ENCODE measurements around the gene PTPN18. TPM values are rescaled to one million over a fixed set of nuclear protein-coding genes. Genes with fewer than 3 reads are reported as not detected.
A peak's percentile ranks its signal among the peaks of the same experiment; 100 is the strongest.
"Not testable (repeated sequence)": the region's sequence is repeated elsewhere in the genome, so short reads cannot be mapped to it uniquely, and the experiment has no call there.

Gene PTPN18
- total RNA-seq, 1 donor from 2014 or later, result 72.9 TPM

GRCh38 chr2:130333253-130333652, 22.6 kb upstream of the PTPN18 start:
- H3K27ac Mint-ChIP-seq; H3K4me3 Mint-ChIP-seq (ENCODE audit: low read depth); DNase-seq (ENCODE audit: low spot score); H3K9me3 Mint-ChIP-seq; H3K4me1 Mint-ChIP-seq (ENCODE audit: low read depth); H3K36me3 Mint-ChIP-seq (ENCODE audit: low read depth): not testable (repeated sequence)
- intact Hi-C loops (cut with micrococcal nuclease), result loop anchor here (10.0 kb wide), 1 partner anchor 178 kb away; no protein-coding TSS in a partner anchor
- peaks cover 34% of the 10 kb centered on the region for H3K27me3 Mint-ChIP-seq (ENCODE audit: low read depth)

GRCh38 chr2:130334026-130334425, 21.8 kb upstream of the PTPN18 start:
- H3K4me3 Mint-ChIP-seq (ENCODE audit: low read depth), result no peak overlapping the region
- H3K9me3 Mint-ChIP-seq, result no peaks in the 10 kb centered on the region

GRCh38 chr2:130335226-130335625, 20.6 kb upstream of the PTPN18 start:
- H3K4me1 Mint-ChIP-seq (ENCODE audit: low read depth), result peaks cover 5% of the 10 kb centered on the region
- H3K27me3 Mint-ChIP-seq (ENCODE audit: low read depth), result peaks cover 21% of the 10 kb centered on the region
- peaks cover 17% of the 10 kb centered on the region for H3K36me3 Mint-ChIP-seq (ENCODE audit: low read depth)
- no peak overlapping the region for H3K27ac Mint-ChIP-seq
- no peak for DNase-seq (ENCODE audit: low spot score)
- no peak overlapping the region for H3K4me3 Mint-ChIP-seq (ENCODE audit: low read depth)
- intact Hi-C loops (cut with micrococcal nuclease), result loop anchor here (10.0 kb wide), 1 partner anchor 180 kb away; no protein-coding TSS in a partner anchor
- no peaks in the 10 kb centered on the region for H3K9me3 Mint-ChIP-seq

More at GRCh38 chr2:130334026-130334425, 21.8 kb upstream of the PTPN18 start:
- peaks cover 26% of the 10 kb centered on the region for H3K27me3 Mint-ChIP-seq (ENCODE audit: low read depth)
- H3K27ac Mint-ChIP-seq, result no peak overlapping the region
- peaks cover 5% of the 10 kb centered on the region for H3K4me1 Mint-ChIP-seq (ENCODE audit: low read depth)
- intact Hi-C loops (cut with micrococcal nuclease), result loop anchor here (10.0 kb wide), 1 partner anchor 179 kb away; no protein-coding TSS in a partner anchor
- no peak for DNase-seq (ENCODE audit: low spot score)
- H3K36me3 Mint-ChIP-seq (ENCODE audit: low read depth), result peaks cover 7% of the 10 kb centered on the region

GRCh38 chr2:130336150-130336876, 19.5 kb upstream of the PTPN18 start:
- H3K4me1 Mint-ChIP-seq (ENCODE audit: low read depth), result peaks cover 9% of the 10 kb centered on the region
- H3K27ac Mint-ChIP-seq, result no peak overlapping the region
- no peak overlapping the region for H3K4me3 Mint-ChIP-seq (ENCODE audit: low read depth)
- intact Hi-C loops (cut with micrococcal nuclease), result loop anchor here (10.0 kb wide), 1 partner anchor 182 kb away; no protein-coding TSS in a partner anchor
- H3K36me3 Mint-ChIP-seq (ENCODE audit: low read depth), result peaks cover 24% of the 10 kb centered on the region
- no peak for DNase-seq (ENCODE audit: low spot score)
- H3K27me3 Mint-ChIP-seq (ENCODE audit: low read depth), result peaks cover 13% of the 10 kb centered on the region
- no peaks in the 10 kb centered on the region for H3K9me3 Mint-ChIP-seq

- Mint-ChIP-seq H3K27ac (no peak overlapping the region), H3K36me3 (ENCODE audit: low read depth) (peaks cover 24% of the 10 kb centered on the region)
- intact Hi-C loops (cut with micrococcal nuclease), result loop anchor here (10.0 kb wide), 1 partner anchor 182 kb away; no protein-coding TSS in a partner anchor
These were observed 18.8 kb upstream of the PTPN18 start for GRCh38 chr2:130336877-130337734.

GRCh38 chr2:130337735-130338325, 18.0 kb upstream of the PTPN18 start:
- H3K36me3 Mint-ChIP-seq (ENCODE audit: low read depth), result peaks cover 27% of the 10 kb centered on the region

More at GRCh38 chr2:130336877-130337734, 18.8 kb upstream of the PTPN18 start:
- no peaks in the 10 kb centered on the region for H3K9me3 Mint-ChIP-seq
- H3K27me3 Mint-ChIP-seq (ENCODE audit: low read depth), result peaks cover 10% of the 10 kb centered on the region
- H3K4me1 Mint-ChIP-seq (ENCODE audit: low read depth), result peaks cover 14% of the 10 kb centered on the region
- no peak overlapping the region for H3K4me3 Mint-ChIP-seq (ENCODE audit: low read depth)
- peak; percentile 31 for DNase-seq (ENCODE audit: low spot score)

GRCh38 chr2:130338793-130339345, 17.0 kb upstream of the PTPN18 start:
- no peak for DNase-seq (ENCODE audit: low spot score)
- H3K27ac Mint-ChIP-seq, result no peak overlapping the region
- H3K4me3 Mint-ChIP-seq (ENCODE audit: low read depth), result no peak overlapping the region
- no peaks in the 10 kb centered on the region for H3K9me3 Mint-ChIP-seq
- intact Hi-C loops (cut with micrococcal nuclease), result loop anchor here (10.0 kb wide), 1 partner anchor 184 kb away; no protein-coding TSS in a partner anchor
- H3K27me3 Mint-ChIP-seq (ENCODE audit: low read depth), result peaks cover 8% of the 10 kb centered on the region
- H3K36me3 Mint-ChIP-seq (ENCODE audit: low read depth), result peaks cover 33% of the 10 kb centered on the region
- H3K4me1 Mint-ChIP-seq (ENCODE audit: low read depth), result peaks cover 9% of the 10 kb centered on the region

More at GRCh38 chr2:130337735-130338325, 18.0 kb upstream of the PTPN18 start:
- Mint-ChIP-seq H3K9me3 (no peaks in the 10 kb centered on the region), H3K4me1 (ENCODE audit: low read depth) (peaks cover 9% of the 10 kb centered on the region), H3K4me3 (ENCODE audit: low read depth) (no peak overlapping the region), H3K27me3 (ENCODE audit: low read depth) (peaks cover 8% of the 10 kb centered on the region), H3K27ac (no peak overlapping the region)
- intact Hi-C loops (cut with micrococcal nuclease), result loop anchor here (10.0 kb wide), 1 partner anchor 183 kb away; no protein-coding TSS in a partner anchor
- DNase-seq (ENCODE audit: low spot score), result no peak

- no peaks in the 10 kb centered on the region for H3K9me3 Mint-ChIP-seq
- intact Hi-C loops (cut with micrococcal nuclease), result loop anchor here (5.0 to 10.0 kb wide), 2 partner anchors 185 to 752 kb away; partner anchors contain the start of gene FAM168B
- DNase-seq (ENCODE audit: low spot score), result no peak
- H3K27me3 Mint-ChIP-seq (ENCODE audit: low read depth), result peaks cover 2% of the 10 kb centered on the region
- H3K4me3 Mint-ChIP-seq (ENCODE audit: low read depth), result no peak overlapping the region
- peaks cover 9% of the 10 kb centered on the region for H3K4me1 Mint-ChIP-seq (ENCODE audit: low read depth)
- no peak overlapping the region for H3K27ac Mint-ChIP-seq
- peaks cover 43% of the 10 kb centered on the region for H3K36me3 Mint-ChIP-seq (ENCODE audit: low read depth)
These were observed 15.7 kb upstream of the PTPN18 start for GRCh38 chr2:130339885-130340745.

- no peak for DNase-seq (ENCODE audit: low spot score)
- H3K9me3 Mint-ChIP-seq, result no peaks in the 10 kb centered on the region
- H3K36me3 Mint-ChIP-seq (ENCODE audit: low read depth), result peaks cover 58% of the 10 kb centered on the region
- intact Hi-C loops (cut with micrococcal nuclease), result loop anchor here (1.0 to 5.0 kb wide), 6 partner anchors 15 to 1151 kb away; partner anchors contain the start of genes FAM168B, MZT2A, PTPN18 and SMPD4
- H3K4me1 Mint-ChIP-seq (ENCODE audit: low read depth), result peaks cover 15% of the 10 kb centered on the region
- peak overlapping the region; percentile 97 for H3K27ac Mint-ChIP-seq
- H3K27me3 Mint-ChIP-seq (ENCODE audit: low read depth), result no peaks in the 10 kb centered on the region
- peak overlapping the region; percentile 100 for H3K4me3 Mint-ChIP-seq (ENCODE audit: low read depth)
These were observed 14.3 kb upstream of the PTPN18 start for GRCh38 chr2:130341562-130342019.

GRCh38 chr2:130342020-130342532, 13.8 kb upstream of the PTPN18 start:
- Mint-ChIP-seq H3K36me3 (ENCODE audit: low read depth) (peaks cover 63% of the 10 kb centered on the region), H3K9me3 (no peaks in the 10 kb centered on the region), H3K4me3 (ENCODE audit: low read depth) (peak overlapping the region; percentile 100), H3K27me3 (ENCODE audit: low read depth) (no peaks in the 10 kb centered on the region), H3K4me1 (ENCODE audit: low read depth) (peaks cover 15% of the 10 kb centered on the region), H3K27ac (peak overlapping the region; percentile 97)
- DNase-seq (ENCODE audit: low spot score), result peak; percentile 86
- intact Hi-C loops (cut with micrococcal nuclease), result loop anchor here (1.0 to 5.0 kb wide), 6 partner anchors 14 to 1151 kb away; partner anchors contain the start of genes FAM168B, MZT2A, PTPN18 and SMPD4

Measured in activated T-helper 2 cell treated with anti-CD3 and anti-CD28 coated beads, Interferon-gamma antibody, Interleukin-2, Interleukin-4, amounts not matched to agents 10 μg/mL and 5 μg/mL and 100 μg/mL, durations not matched to agents 14 hours and 24 hours and 36 hours (primary cell).